HepG2 (cell line): ENCODE results near the gene GPBAR1. TPM values are rescaled to one million over a fixed set of nuclear protein-coding genes. Genes with fewer than 3 reads are reported as not detected.
A peak's percentile ranks its signal among the peaks of the same experiment; 100 is the strongest.

Experiments used
- DR1 ChIP-seq: sonication (generic); formaldehyde crosslinking; IDR thresholded peaks from 2 replicates; pipeline ENCODE4 v1.8.0; 2021; ENCODE audit warnings: mild to moderate bottlenecking, missing genetic modification reagents, inconsistent platforms
- GTF3A ChIP-seq: sonication (generic); formaldehyde crosslinking; conservative IDR thresholded peaks from 2 replicates; pipeline ENCODE4 v1.4.0; 2020; ENCODE audit warnings: mild to moderate bottlenecking, missing genetic modification reagents
- KIAA2018 ChIP-seq: sonication (generic); formaldehyde crosslinking; IDR thresholded peaks from 2 replicates; pipeline ENCODE4 v1.5.0; 2020; ENCODE audit warnings: mild to moderate bottlenecking, missing genetic modification reagents, borderline replicate concordance
- MED8 ChIP-seq: sonication (generic); formaldehyde crosslinking; IDR thresholded peaks from 2 replicates; pipeline ENCODE4 v1.8.1; 2023; ENCODE audit warnings: mild to moderate bottlenecking, missing genetic modification reagents; ENCODE audit not compliant: insufficient replicate concordance
- PPARG ChIP-seq: conservative IDR thresholded peaks from 2 replicates; pipeline ENCODE4 v1.6.1; 2016; ENCODE audit warnings: missing biosample characterization, missing genetic modification reagents
- SETDB1 ChIP-seq: sonication (generic); formaldehyde crosslinking; IDR thresholded peaks from 2 replicates; pipeline ENCODE4 v1.5.1; 2020; ENCODE audit warnings: missing genetic modification reagents, mild to moderate bottlenecking, borderline replicate concordance
- ZNF205 ChIP-seq: IDR thresholded peaks from 2 replicates; pipeline ENCODE4 v1.6.1; 2018; ENCODE audit warnings: missing biosample characterization, missing genetic modification reagents
- ZNF280D ChIP-seq: sonication (generic); formaldehyde crosslinking; IDR thresholded peaks from 2 replicates; pipeline ENCODE4 v1.5.1; 2020; ENCODE audit warnings: mild to moderate bottlenecking, missing genetic modification reagents
- ZSCAN29 ChIP-seq: sonication (generic); formaldehyde crosslinking; conservative IDR thresholded peaks from 2 replicates; pipeline ENCODE4 v1.4.0; 2020; ENCODE audit warnings: mild to moderate bottlenecking, missing genetic modification reagents
- polyA plus RNA-seq, 8 experiments: library from polyadenylated mRNA; depleted of rRNA in 3 of 8; stranded (reverse) in 7 of 8; unstranded in 1 of 8; fragments of >200 nt; fragmentation: Illumina TruSeq in 4 of 8; extraction: Trizol in 4 of 8; gene quantifications; 2 replicates each; pipeline versions ENCODE4 v1.2.1 to v1.2.3, GENCODE V29; 2011 to 2016; ENCODE audit warnings: low read depth in 4 of 8, missing spikeins in 1 of 8, mixed read lengths in 1 of 8; ENCODE audit not compliant: insufficient read depth in 1 of 8
- total RNA-seq, 5 experiments: library from RNA; depleted of rRNA; stranded (reverse); fragments of >200 nt; fragmentation: Illumina TruSeq; extraction: Trizol; gene quantifications; 2 replicates each; pipeline ENCODE4 v1.2.3, GENCODE V29; 2016; ENCODE audit warnings: low read depth in 1 of 5
- TF ChIP-seq, protein P1 (sequence below): sonication (generic); formaldehyde crosslinking; IDR thresholded peaks from 2 replicates; pipeline ENCODE4 v1.5.0; 2020; ENCODE audit warnings: missing genetic modification reagents, mild to moderate bottlenecking, borderline replicate concordance
- TF ChIP-seq, protein P2 (sequence below): sonication (generic); formaldehyde crosslinking; IDR thresholded peaks from 2 replicates; pipeline ENCODE4 v1.5.0; 2020; ENCODE audit warnings: missing genetic modification reagents

The GPBAR1 gene
- total and polyA plus RNA-seq, 2 of the 13 experiments (the other 11 are each of a cell fraction or from before 2014, with no cell fraction given): 0.05 to 0.09 TPM

DNA sequence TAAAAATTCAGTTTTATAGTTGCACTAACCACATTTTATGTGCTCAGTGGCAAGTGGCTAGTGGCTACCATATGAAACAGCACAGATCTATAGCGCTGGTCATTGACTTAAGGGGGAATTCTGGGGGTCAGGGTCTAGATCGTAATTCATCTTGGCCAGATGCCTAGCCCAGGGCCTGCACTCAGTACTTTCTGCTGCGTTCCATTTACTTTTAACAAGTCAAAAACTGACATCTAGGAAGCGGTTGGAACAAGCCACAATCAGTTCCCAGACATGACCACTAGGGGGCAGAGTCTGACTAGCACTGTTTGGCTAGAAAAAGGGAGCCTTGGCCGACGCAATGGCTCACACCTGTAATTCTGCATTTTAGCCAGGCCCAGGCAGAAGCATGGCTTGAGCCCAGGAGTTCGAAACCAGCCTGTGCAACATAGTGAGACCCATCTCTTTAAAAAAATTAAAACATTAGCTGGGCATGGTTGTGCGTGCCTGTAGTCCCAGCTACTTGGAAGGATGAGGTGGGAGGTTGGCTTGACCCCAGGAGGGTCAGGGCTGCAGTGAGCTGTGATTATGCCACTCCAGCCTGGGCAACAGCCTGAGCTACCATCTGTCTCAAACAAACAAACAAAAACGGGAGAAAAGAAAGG lies 40.5 kb downstream of the GPBAR1 start (continued):
- TF ChIP-seq ZNF280D (no peak), PPARG (CRISPR knock-in tag) (peak; percentile 81), DR1 (no peak), MED8 (CRISPR knock-in tag) (no peak), ZNF205 (no peak; the same call in 1 of the 2 replicates), SETDB1 (CRISPR knock-in tag) (no peak), KIAA2018 (CRISPR knock-in tag) (no peak), ZSCAN29 (no peak), GTF3A (CRISPR knock-in tag) (no peak; the same call in 1 of the 2 replicates)
- TF ChIP-seq, protein P1, sequence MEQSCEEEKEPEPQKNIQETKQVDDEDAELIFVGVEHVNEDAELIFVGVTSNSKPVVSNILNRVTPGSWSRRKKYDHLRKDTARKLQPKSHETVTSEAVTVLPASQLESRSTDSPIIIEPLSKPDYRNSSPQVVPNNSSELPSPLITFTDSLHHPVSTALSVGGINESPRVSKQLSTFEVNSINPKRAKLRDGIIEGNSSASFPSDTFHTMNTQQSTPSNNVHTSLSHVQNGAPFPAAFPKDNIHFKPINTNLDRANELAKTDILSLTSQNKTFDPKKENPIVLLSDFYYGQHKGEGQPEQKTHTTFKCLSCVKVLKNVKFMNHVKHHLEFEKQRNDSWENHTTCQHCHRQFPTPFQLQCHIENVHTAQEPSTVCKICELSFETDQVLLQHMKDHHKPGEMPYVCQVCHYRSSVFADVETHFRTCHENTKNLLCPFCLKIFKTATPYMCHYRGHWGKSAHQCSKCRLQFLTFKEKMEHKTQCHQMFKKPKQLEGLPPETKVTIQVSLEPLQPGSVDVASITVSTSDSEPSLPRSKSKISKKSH (CRISPR knock-in tag): no peak
- TF ChIP-seq, protein P2, sequence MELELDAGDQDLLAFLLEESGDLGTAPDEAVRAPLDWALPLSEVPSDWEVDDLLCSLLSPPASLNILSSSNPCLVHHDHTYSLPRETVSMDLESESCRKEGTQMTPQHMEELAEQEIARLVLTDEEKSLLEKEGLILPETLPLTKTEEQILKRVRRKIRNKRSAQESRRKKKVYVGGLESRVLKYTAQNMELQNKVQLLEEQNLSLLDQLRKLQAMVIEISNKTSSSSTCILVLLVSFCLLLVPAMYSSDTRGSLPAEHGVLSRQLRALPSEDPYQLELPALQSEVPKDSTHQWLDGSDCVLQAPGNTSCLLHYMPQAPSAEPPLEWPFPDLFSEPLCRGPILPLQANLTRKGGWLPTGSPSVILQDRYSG (CRISPR knock-in tag): no peak
